HL-60/S4 treated with retinoic acid at 250 ng/mL for 4 days and 3 days (cell line): ENCODE measurements around the gene TMC7.

Source experiments
- in situ Hi-C: fragments of 300-500 bp; cut with MboI; formaldehyde crosslinking; loops from 2 replicates; pipeline ENCODE4 v1.7.0; 2022; ENCODE audit warnings: low sequenced_read_pairs

Gene TMC7

DNA sequence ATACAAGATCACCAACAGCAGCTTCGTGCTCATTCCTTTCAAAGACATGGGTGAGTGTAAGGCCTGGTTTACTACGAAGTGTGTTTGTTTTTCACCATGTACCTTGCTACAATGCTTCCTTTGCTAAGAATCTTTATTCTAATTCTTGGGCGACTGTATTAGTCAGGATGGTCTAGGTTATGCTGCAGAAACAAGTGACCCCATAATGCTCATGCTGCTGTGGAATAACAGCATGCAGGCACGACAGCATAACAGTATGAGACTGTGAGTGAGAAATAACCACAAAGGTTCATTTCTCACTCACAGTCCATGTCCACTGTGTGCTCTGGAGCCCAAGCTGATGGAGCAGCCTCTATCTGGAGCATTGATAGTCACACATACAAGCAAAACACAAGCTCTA lies 38.0 kb downstream of the TMC7 start:
- in situ Hi-C loops: no loop called here

GRCh38 chr16:19027416-19027815 lies 43.7 kb downstream of the TMC7 start:
- in situ Hi-C loops: no loop called here

- in situ Hi-C loops: no loop called here
Observed at GRCh38 chr16:19029980-19030379, 46.2 kb downstream of the TMC7 start.

DNA sequence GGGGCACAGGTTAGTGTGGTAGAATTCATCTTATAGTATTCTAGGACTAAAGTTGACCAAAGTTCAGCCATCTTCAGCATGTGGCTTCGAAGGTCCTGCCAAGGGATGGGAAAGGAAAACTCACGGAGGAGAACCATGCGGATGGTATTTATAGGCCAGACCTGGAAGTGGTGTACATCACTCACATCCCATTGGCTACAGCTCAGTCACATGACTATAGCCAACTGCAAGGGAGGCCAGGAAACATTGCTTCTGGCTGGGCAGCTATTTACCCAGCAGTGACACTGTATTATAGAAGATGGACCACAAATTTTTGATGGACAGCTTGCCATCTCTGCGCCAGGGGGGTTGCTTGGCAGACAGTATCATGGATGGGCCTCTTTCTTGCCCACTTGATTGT lies 48.0 kb downstream of the TMC7 start:
- in situ Hi-C loops: no loop called here

DNA sequence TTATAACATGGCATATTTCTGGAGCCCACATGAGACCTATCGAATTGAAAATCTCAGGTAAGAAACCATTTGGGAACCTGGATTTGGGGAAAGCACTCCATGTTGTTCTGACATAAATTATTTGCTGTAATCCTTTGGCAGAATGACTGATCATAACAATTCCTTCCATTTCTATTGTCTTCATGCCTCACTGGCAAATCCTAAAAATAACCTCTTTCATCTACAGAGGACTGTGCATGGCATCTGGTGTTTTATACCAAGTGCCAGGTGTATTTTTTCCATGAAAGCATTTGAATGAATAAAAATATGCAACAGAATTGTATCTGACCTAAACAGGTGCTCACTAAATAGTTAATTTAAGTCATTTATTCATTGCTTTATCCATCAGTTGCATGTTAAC lies 50.0 kb downstream of the TMC7 start:
- in situ Hi-C loops: no loop called here

DNA sequence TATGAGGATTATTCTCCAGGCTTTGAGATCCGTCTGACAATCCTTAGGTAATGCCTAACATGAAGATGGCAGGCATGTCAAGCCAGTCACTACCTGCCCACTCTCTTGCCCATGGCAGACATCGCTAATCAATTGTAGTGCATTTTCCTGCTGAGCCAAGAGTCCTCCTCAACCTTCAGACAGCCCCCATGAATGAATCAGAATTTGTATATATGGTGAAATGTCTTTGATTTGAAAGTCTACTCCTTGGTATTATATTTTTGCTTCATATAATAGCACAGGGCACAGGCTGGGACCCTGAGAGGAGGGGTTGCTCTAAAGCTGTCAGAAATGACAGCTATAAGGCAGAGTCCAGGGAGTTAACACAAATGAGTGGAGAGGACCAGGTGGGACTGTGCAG lies 56.7 kb downstream of the TMC7 start:
- in situ Hi-C loops: no loop called here

DNA sequence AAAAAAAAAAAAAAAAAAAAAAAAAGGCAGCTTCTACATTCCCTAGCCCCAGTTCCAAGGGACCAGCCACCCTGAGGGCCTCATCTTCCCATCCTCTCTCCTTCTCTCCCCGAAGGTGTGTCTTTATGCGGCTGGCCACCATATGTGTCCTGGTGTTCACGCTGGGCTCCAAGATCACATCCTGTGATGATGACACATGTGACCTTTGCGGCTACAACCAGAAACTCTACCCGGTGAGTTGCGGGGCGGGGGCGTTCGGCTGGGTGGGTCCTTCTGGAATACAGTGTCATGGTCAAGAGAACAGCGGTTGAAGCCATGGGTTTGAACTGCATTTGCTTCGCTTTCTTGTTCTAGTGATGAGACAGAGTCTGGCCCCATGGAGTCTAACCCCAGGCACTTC lies 61.0 kb downstream of the TMC7 start:
- in situ Hi-C loops: no loop called here

GRCh38 chr16:19046062-19046461 lies 62.3 kb downstream of the TMC7 start:
- in situ Hi-C loops: no loop called here

DNA sequence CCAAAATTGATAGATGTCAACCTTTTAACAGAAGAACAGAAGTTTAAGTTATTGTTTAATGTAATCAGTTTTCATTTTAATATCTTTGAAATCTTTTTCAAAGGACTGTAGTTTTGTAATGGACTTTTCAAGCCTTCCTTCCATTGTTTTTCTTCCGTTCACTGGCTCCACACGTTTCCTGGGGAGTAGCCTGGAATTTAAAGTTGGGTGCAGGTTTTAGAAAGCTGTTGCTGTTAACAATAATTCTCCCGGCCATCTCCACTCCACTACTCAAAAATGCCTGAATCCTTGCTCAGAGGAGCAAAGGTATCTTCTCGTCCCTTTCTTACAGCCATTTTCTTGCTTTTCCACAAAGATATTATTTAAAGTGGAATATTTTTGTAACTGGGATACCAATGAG lies 79.0 kb downstream of the TMC7 start:
- in situ Hi-C loops: no loop called here

DNA sequence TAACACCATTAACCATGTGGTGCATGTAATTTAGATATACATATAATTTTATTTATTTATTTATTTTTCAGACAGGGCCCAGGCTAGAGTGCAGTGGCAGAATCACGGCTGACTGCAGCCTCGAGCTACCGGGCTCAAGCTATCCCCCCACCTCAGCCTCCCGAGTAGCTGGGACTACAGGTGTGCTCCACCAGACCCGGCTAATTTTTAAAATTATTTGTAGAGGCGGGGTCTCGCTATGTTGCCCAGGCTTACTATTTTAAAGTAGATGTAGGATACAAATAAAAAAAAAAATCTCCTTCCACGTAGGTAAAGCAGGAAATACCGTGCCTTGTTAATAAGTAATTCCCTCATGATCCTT lies 83.2 kb downstream of the TMC7 start:
- in situ Hi-C loops: no loop called here

- in situ Hi-C loops: no loop called here
Observed at GRCh38 chr16:19067349-19068236, 83.9 kb downstream of the TMC7 start, which contains the start of gene COQ7. COQ7 (plus strand) TSS chr16:19067614; CDS start chr16:19067665, 51 bp downstream.

- in situ Hi-C loops: no loop called here
Observed at GRCh38 chr16:19068237-19068815, 84.6 kb downstream of the TMC7 start.

DNA sequence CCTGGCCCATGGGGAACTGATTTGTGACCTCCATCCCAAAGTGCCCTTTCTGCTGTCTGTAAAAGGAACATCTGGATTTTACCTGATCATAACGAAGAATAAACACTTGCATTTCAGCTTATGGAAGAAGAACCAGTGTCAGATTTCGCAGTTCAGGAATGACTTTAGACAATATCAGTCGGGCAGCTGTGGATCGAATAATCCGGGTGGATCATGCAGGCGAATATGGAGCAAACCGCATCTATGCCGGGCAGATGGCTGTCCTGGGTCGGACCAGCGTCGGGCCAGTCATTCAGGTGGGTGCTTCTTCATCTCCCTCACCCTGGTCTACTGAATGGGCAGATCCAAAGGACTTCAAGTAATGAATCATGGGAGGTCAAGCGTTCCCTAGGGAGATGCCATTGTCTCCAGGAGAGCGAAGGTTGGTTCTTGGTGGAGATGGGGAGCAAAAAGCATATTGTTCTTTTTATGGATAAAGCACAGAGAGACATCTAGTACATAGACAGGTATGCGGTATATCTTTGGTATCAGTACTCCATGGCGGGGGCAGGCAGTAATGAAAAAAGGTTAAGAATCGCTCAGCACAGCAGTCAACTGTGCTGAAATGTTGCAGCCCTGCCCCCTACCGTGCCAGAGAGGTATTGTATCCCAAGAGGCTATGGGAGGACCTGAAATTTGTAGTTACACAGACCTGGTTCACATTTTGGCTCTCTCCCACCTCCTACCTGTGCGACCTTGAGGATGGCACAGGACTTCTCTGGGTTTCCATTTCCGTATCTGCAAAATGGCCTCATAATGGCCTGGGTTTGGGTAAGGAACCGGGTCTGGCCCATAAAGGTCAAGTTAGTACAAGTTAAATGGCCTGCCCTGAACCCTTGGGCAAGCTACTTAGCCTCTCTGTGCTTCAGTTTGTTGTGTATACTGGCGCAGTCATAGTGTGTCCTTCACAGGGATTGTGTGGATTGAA lies 88.4 kb downstream of the TMC7 start:
- in situ Hi-C loops: no loop called here

DNA sequence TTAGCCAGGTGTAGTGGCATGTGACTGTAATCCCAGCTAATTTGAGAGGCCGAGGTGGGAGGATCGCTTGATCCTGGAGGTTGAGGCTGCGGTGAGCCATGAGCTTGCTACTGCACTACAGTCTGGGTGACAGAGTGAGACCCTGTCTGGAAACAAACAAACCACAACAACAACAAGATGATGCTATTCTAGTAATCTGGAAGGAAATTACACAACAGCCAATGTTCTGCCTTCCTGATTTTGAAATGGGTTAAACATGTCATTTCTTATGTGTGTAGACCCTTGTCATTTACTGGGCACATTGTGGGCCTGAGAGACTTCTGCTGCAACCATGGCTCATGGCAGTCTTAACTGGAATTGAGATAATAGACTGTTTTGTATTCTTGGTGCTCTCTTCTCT lies 89.6 kb downstream of the TMC7 start:
- in situ Hi-C loops: no loop called here

- in situ Hi-C loops: no loop called here
Observed at GRCh38 chr16:19073863-19074262, 90.1 kb downstream of the TMC7 start.

GRCh38 chr16:19075511-19075910 lies 91.8 kb downstream of the TMC7 start:
- in situ Hi-C loops: loop anchor here (25.0 kb wide), 1 partner anchor 437 kb away; the partner anchor contains the start of genes CCP110 and GDE1

GRCh38 chr16:19077879-19078278 lies 94.1 kb downstream of the TMC7 start:
- in situ Hi-C loops: loop anchor here (25.0 kb wide), 1 partner anchor 434 kb away; the partner anchor contains the start of genes CCP110 and GDE1

DNA sequence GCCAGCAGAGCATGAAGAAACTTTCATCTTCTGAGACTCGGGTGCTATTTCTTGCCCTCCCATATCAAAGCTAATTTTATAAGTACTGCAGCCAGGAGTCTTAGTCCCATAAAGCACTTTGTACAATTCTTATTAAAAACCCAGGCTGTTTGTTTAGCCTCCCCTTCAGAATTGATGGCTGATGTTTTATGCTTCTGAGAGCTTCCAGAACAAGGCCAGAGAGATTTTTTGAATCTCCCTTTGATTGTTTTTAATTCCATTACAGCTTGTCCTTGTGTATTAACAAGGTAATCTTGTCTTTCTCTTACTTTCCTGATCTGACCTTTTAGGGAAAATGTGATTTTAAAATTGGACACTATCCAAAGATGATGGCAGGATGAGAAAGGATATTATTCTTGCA lies 99.9 kb downstream of the TMC7 start:
- in situ Hi-C loops: loop anchor here (10.0 to 25.0 kb wide), 2 partner anchors 291 to 429 kb away; partner anchors contain the start of genes CCP110 and GDE1

- in situ Hi-C loops: loop anchor here (10.0 to 25.0 kb wide), 2 partner anchors 291 to 428 kb away; partner anchors contain the start of genes CCP110 and GDE1
Observed at GRCh38 chr16:19084139-19084538, 100.4 kb downstream of the TMC7 start.

- in situ Hi-C loops: loop anchor here (10.0 to 25.0 kb wide), 2 partner anchors 290 to 427 kb away; partner anchors contain the start of genes CCP110 and GDE1
Observed at GRCh38 chr16:19084879-19085278, 101.1 kb downstream of the TMC7 start.
